G401.6 (cell line): ENCODE results near the gene CEACAM7.

Experiments used
- FAIRE-seq: peaks from 2 replicates; lab custom pipeline; 2012; peaks lifted over from hg19 to GRCh38; lab: Jason Lieb, UNC

Gene CEACAM7

DNA sequence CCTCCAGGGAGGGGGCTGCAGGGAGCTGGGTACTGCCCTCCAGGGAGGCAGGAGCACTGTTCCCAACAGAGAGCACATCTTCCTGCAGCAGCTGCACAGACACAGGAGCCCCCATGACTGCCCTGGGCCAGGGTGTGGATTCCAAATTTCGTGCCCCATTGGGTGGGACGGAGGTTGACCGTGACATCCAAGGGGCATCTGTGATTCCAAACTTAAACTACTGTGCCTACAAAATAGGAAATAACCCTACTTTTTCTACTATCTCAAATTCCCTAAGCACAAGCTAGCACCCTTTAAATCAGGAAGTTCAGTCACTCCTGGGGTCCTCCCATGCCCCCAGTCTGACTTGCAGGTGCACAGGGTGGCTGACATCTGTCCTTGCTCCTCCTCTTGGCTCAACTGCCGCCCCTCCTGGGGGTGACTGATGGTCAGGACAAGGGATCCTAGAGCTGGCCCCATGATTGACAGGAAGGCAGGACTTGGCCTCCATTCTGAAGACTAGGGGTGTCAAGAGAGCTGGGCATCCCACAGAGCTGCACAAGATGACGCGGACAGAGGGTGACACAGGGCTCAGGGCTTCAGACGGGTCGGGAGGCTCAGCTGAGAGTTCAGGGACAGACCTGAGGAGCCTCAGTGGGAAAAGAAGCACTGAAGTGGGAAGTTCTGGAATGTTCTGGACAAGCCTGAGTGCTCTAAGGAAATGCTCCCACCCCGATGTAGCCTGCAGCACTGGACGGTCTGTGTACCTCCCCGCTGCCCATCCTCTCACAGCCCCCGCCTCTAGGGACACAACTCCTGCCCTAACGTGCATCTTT is 12.5 kb upstream of the CEACAM7 start:
- no peak for FAIRE-seq

DNA sequence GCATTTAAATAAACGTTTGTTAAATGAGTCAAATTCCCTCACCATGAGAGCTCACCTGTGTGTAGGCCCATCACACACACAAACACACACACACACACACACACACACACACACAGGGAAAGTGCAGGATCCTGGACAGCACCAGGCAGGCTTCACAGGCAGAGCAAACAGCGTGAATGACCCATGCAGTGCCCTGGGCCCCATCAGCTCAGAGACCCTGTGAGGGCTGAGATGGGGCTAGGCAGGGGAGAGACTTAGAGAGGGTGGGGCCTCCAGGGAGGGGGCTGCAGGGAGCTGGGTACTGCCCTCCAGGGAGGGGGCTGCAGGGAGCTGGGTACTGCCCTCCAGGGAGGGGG is 11.9 kb upstream of the CEACAM7 start:
- FAIRE-seq: no peak

DNA sequence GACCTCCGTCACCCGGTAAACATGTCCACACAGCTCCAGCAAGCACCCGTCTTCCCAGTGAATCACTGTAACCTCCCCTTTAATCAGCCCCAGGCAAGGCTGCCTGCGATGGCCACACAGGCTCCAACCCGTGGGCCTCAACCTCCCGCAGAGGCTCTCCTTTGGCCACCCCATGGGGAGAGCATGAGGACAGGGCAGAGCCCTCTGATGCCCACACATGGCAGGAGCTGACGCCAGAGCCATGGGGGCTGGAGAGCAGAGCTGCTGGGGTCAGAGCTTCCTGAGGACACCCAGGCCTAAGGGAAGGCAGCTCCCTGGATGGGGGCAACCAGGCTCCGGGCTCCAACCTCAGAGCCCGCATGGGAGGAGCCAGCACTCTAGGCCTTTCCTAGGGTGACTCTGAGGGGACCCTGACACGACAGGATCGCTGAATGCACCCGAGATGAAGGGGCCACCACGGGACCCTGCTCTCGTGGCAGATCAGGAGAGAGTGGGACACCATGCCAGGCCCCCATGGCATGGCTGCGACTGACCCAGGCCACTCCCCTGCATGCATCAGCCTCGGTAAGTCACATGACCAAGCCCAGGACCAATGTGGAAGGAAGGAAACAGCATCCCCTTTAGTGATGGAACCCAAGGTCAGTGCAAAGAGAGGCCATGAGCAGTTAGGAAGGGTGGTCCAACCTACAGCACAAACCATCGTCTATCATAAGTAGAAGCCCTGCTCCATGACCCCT is 11.3 kb upstream of the CEACAM7 start:
- no peak for FAIRE-seq

DNA sequence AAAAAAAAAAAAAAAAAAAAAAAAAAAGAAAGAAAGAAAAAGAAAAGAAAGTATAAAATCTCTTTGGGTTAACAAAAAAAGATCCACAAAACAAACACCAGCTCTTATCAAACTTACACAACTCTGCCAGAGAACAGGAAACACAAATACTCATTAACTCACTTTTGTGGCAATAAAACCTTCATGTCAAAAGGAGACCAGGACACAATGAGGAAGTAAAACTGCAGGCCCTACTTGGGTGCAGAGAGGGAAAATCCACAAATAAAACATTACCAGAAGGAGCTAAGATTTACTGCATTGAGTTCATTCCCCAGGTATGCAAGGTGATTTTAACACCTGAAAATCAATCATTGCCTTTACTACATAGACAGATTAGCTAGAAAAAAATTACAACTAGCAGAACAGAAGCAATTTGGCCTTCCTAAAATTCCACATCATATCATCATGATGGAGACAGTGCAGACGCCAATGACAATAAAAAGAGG is 10.7 kb upstream of the CEACAM7 start:
- FAIRE-seq: no peak

DNA sequence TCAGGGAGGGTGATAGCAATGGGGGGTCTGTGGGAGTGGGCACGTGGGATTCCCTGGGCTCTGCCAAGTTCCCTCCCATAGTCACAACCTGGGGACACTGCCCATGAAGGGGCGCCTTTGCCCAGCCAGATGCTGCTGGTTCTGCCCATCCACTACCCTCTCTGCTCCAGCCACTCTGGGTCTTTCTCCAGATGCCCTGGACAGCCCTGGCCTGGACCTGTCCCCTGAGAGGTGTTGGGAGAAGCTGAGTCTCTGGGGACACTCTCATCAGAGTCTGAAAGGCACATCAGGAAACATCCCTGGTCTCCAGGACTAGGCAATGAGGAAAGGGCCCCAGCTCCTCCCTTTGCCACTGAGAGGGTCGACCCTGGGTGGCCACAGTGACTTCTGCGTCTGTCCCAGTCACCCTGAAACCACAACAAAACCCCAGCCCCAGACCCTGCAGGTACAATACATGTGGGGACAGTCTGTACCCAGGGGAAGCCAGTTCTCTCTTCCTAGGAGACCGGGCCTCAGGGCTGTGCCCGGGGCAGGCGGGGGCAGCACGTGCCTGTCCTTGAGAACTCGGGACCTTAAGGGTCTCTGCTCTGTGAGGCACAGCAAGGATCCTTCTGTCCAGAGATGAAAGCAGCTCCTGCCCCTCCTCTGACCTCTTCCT is 9.3 kb upstream of the CEACAM7 start:
- FAIRE-seq: no peak

DNA sequence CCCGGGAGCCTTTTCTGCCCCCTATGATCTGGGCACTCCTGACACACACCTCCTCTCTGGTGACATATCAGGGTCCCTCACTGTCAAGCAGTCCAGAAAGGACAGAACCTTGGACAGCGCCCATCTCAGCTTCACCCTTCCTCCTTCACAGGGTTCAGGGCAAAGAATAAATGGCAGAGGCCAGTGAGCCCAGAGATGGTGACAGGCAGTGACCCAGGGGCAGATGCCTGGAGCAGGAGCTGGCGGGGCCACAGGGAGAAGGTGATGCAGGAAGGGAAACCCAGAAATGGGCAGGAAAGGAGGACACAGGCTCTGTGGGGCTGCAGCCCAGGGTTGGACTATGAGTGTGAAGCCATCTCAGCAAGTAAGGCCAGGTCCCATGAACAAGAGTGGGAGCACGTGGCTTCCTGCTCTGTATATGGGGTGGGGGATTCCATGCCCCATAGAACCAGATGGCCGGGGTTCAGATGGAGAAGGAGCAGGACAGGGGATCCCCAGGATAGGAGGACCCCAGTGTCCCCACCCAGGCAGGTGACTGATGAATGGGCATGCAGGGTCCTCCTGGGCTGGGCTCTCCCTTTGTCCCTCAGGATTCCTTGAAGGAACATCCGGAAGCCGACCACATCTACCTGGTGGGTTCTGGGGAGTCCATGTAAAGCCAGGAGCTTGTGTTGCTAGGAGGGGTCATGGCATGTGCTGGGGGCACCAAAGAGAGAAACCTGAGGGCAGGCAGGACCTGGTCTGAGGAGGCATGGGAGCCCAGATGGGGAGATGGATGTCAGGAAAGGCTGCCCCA is 8.5 kb upstream of the CEACAM7 start:
- FAIRE-seq: no peak

DNA sequence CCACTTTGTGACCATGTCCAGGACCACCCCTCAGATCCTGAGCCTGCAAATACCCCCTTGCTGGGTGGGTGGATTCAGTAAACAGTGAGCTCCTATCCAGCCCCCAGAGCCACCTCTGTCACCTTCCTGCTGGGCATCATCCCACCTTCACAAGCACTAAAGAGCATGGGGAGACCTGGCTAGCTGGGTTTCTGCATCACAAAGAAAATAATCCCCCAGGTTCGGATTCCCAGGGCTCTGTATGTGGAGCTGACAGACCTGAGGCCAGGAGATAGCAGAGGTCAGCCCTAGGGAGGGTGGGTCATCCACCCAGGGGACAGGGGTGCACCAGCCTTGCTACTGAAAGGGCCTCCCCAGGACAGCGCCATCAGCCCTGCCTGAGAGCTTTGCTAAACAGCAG is 7.7 kb upstream of the CEACAM7 start:
- no peak for FAIRE-seq

DNA sequence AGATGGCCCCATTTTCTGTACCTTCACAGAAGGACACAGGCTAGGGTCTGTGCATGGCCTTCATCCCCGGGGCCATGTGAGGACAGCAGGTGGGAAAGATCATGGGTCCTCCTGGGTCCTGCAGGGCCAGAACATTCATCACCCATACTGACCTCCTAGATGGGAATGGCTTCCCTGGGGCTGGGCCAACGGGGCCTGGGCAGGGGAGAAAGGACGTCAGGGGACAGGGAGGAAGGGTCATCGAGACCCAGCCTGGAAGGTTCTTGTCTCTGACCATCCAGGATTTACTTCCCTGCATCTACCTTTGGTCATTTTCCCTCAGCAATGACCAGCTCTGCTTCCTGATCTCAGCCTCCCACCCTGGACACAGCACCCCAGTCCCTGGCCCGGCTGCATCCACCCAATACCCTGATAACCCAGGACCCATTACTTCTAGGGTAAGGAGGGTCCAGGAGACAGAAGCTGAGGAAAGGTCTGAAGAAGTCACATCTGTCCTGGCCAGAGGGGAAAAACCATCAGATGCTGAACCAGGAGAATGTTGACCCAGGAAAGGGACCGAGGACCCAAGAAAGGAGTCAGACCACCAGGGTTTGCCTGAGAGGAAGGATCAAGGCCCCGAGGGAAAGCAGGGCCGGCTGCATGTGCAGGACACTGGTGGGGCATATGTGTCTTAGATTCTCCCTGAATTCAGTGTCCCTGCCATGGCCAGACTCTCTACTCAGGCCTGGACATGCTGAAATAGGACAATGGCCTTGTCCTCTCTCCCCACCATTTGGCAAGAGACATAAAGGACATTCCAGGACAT is 7.0 kb upstream of the CEACAM7 start:
- FAIRE-seq: no peak

DNA sequence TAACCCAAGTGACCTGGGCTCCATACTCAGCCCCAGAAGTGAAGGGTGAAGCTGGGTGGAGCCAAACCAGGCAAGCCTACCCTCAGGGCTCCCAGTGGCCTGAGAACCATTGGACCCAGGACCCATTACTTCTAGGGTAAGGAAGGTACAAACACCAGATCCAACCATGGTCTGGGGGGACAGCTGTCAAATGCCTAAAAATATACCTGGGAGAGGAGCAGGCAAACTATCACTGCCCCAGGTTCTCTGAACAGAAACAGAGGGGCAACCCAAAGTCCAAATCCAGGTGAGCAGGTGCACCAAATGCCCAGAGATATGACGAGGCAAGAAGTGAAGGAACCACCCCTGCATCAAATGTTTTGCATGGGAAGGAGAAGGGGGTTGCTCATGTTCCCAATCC is 6.1 kb upstream of the CEACAM7 start:
- FAIRE-seq: no peak

DNA sequence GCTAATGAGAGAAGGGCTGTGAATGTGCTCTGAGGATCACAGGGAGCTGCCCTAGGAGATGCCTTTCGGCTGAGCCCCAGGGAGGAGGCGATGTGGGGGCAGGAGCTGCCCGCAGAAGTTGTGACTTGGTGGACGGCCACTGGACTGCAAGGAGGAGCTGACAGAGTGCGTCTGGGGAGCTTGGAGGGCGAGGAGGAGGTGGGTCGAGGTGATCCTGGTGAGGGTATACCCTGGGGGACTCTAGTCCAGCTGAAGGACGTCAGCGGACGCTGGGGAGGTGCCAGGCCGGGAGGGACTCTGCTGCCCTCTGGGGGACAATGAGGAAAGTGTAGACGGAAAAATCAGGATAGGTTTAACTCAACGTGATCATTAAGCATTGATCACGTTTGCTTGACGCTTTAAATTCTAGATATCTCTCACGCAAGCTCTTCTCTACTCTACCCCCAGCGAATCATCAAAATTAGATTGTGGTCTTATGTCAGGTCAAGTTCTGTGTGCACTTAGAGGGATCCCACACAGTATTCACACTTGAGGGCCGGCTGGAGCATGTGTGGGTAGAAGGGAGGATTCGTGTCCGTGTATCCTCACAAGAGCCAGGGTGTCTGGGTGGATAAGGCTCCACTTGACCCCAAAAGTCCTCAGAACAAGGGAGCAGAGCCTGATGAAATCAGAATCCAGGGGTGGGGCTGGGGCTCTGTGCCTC is 3.3 kb upstream of the CEACAM7 start:
- no peak for FAIRE-seq

DNA sequence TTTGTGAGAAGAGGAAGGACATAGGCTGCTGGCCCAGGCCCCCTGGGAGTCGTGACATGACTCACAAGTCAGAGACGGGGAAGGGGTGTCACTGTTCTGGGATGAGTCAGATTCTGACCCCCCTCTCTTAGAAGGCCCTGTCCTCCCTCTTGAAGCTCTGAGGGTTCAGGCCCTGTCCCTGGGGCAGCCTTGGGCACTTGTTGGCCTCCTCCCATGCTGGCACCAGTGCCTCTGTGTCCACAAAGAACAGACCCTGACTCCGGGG is 2.7 kb upstream of the CEACAM7 start:
- FAIRE-seq: no peak

DNA sequence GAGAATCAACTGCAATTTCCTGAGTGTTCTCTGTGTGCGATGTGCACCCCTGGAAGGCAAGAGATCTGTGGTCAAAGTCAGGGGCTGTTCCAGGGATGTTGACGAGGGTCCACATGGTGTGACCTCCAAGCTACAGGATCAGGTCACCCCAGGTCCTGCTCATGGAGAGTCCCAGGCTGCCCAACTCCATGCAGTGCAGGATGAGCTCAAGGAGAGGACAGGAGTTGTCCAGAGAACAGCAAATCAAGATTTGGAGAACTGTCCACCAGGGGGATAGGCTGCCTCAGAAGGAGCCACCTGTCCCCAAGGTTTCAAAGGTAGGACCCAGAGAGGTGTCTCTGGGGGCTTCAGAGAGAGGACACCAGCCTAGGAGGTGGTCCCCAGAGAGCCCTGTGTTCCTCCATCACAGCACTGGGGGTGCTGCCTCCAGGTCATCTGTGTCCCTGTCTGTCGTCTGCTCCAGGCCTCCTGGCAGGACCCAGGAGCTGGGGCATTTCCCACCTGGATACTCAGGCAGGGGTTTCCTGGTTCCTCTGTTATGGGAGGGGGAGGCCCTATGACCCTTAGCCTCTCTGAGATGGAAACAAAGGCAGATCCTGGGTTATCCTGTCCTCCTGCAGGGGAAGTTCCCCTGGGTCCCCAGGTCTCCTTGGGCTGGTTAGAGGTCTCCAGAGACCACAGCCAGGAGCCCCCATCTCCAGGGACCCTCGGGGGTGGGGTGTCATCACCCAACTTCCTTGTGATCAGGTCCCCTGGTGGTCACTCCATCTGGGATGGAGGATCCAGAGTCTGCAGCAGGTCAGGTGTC is 2.1 kb upstream of the CEACAM7 start:
- no peak for FAIRE-seq

DNA sequence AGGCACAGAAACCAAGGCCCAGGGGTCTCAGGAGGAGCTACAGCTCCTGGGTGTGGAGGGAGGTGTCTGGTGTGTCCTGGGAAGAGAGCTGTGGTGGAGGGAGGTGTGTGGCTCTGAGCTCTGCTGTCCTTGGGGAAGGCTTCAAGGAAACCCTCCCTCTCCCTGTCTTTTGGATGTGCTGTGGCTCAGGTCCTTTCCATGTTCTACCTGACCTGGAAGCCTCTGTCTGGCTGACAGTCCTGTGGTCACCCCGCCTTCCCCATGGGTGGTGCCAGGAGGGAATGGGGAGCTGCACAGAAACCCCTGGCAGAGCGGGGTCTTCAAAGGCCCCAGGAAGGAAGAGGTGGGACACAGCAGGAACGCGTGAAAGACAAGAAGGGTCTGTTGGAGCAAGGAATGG is 617 bp upstream of the CEACAM7 start:
- no peak for FAIRE-seq

DNA sequence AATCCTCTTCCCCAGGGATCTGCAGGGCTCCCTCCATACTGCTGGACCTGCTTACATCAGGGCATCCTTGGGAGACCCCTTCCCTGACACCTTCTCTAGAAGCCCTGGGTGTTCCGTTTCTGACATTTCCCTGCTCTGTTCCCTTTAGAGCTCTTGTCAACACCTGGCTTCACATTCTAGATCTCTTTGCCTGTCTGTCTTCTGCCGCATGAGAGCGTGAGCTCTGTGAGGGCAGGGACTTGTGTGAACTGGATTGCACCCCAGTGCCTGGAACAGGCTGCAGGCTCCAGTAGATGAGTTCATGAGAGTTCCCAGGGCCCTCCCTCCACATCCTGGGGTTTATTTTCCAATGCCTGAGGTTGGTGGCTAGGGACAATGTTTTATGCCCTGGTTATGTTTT is 651 bp downstream of the CEACAM7 start:
- no peak for FAIRE-seq

DNA sequence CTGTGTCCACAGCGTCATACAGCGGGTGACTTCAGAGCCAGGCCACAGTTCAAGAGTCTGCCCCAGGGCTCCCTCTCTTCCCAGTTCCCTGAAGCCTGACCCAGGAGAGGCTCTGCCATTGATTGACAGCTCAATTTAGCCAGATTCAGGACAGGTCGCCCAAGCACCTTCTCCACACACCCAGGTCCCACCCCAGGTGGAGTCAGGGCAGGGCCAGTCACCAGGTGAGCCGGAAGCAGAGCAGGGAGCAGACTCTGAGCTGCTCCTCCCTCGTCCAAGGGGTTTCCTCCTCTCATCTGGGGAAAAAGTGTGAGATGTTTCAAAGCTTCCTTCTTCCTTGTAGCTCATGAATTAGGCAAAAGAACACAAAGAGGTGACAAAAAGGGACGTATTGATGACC is 5.6 kb downstream of the CEACAM7 start:
- FAIRE-seq: no peak

DNA sequence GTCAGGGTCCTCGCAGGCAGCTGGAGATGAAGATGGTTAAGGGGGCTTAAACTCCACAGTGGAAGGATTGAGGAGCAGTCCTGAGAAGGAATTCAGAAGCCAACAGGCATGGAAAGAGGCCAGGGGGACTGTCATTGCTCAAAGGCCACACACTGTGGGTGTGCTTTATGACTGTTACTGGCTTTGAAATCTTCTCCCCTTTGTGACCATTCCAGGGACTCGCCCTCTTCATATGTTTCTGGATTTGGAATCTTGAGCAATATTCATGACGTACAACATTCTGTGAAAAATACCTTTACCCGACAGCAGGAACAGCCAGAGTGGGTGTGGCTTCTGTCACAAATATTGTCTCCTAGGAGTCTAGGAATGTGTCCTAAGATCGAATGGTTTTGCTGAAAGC is 16.6 kb downstream of the CEACAM7 start:
- no peak for FAIRE-seq

DNA sequence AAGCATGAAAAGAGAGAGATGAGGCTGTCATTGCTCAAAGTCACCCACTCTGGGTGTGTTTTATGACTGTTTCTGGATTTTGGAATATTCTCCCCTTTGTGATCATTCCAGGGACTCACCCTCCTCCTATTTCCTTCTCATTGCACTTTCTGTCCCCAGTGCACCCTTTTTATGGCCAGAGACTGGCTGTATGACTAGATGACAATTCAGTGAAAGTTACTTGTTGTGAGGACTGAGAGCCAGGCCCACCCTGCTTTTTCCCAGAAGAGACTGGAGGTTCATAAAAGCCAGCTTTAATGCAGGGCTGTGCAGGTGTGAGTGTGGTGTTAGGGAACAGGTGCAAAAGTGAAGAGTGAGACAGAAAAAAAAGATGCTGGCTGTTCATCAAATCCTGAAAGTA is 17.3 kb downstream of the CEACAM7 start:
- FAIRE-seq: no peak

DNA sequence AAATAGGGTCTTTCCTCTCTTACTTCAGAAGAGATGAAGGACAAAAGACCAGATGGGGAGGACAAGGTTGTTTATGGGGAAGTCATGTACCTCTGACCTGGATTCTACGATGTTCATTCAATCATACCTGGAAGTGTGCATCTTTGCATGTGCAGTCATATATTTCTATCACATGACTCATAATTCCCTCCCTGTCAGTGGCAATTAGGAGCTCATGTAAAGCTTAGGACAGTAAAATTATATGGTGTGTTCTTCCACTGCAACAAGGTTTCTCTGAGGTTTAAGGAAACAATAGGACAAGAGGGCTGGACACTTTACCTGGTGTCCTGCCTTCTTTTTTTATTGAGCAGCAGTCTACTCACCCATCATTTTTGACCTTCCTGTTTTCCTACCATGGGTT is 19.8 kb downstream of the CEACAM7 start:
- FAIRE-seq: no peak

DNA sequence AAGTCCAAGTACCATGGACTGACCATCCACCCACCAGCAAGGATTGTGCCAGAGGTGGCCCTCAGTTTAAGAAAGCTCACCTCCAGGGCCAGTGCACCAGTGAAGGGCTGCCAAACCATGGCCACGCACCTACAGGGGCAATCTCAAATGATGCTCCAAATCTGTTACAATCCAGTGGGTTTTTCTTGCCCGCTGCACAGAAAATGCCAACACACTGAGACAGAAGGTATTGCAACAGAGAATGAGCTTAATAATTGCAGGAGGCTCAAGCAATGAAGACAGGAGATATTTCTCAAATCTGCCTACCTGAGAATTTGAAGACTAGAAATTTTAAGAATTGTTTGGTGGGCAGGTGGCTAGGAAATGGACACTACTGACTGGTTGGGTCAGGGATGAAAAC is 22.0 kb downstream of the CEACAM7 start:
- no peak for FAIRE-seq

DNA sequence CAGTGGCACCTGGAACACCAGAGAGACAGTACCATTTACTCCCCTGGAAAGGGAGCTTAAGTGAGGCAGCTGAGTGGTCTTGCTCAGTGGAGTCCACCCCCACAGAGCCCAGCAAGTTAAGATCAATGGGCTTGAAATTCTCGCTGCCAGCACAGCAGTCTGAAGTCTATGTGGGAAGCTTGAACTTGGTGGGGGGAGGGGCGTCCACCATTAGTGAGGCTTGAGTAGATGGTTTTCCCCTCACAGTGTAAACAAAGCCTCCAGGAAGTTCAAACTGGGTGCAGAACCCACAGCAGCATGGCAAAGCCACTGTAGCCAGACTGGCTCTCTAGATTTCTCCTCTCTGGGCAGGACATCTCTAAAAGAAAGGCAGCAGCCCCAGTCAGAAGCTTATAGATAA is 30.9 kb downstream of the CEACAM7 start:
- FAIRE-seq: no peak
